ENCODE results near the gene BLMH. TPM values are rescaled to one million over a fixed set of nuclear protein-coding genes. Genes with fewer than 3 reads are reported as not detected.

BLMH gene
- polyA plus RNA-seq, 1 of the 3 experiments (the other 2 are of a cell fraction) = 19.4 TPM

- no peaks in the 10 kb centered on the region for H3K79me2 ChIP-seq (ENCODE audit: insufficient read depth)
- H3K9ac ChIP-seq = no peak overlapping the region
- no peaks in the 10 kb centered on the region for H3K9me2 ChIP-seq
- H3K27ac ChIP-seq (ENCODE audit: low read depth in 2 of 2, low read length in 1 of 2) = no peak overlapping the region
- TF ChIP-seq ELF1 (IDR thresholded peaks at IDR 0.05) = no peak
- TF ChIP-seq NFIC (IDR thresholded peaks at IDR 0.05; ENCODE audit: borderline replicate concordance) = no peak
- TF ChIP-seq TEAD4 (IDR thresholded peaks at IDR 0.05; ENCODE audit: borderline replicate concordance, insufficient read depth) = no peak
- no peak for TF ChIP-seq RAD21 (IDR thresholded peaks at IDR 0.05; ENCODE audit: low read length)
- no peak for TF ChIP-seq FOXJ3 (CRISPR knock-in tag; IDR thresholded peaks at IDR 0.05)
- TF ChIP-seq YY1 (IDR thresholded peaks at IDR 0.05; ENCODE audit: low read depth) = no peak
- no peak for TF ChIP-seq PBX3 (IDR thresholded peaks at IDR 0.05)
- TF ChIP-seq MXI1 (IDR thresholded peaks at IDR 0.05; ENCODE audit: low read depth, low read length) = no peak
- no peaks in the 10 kb centered on the region for H3K27me3 ChIP-seq (ENCODE audit: insufficient read depth)
- no peak for DNase-seq
- ChIA-PET CTCF (interaction anchor here (1.0 to 2.3 kb wide), 3 partner anchors 9 to 153 kb away, joined by 3 to 11 read pairs (median 3); partner anchors contain the start of gene GOSR1), POLR2A (no interaction called here)
- no peaks in the 10 kb centered on the region for H3F3A ChIP-seq (replicated peaks; ENCODE audit: insufficient read depth)
- no peak overlapping the region for H3K4me3 ChIP-seq (ENCODE audit: low read depth in 2 of 2, low read length in 1 of 2)
- H2AFZ ChIP-seq (ENCODE audit: low read depth) = no peak overlapping the region
- H3K36me3 ChIP-seq (replicated peaks in 1 of 2; ENCODE audit: control insufficient read depth in 1 of 2, insufficient read depth in 2 of 2, low read length in 1 of 2) = no peaks in the 10 kb centered on the region
- no peaks in the 10 kb centered on the region for H3K9me3 ChIP-seq
- no peaks in the 10 kb centered on the region for H3K4me1 ChIP-seq (ENCODE audit: control insufficient read depth in 1 of 2, insufficient read depth in 2 of 2, low read depth in 1 of 2, low read length in 1 of 2)
- no peaks in the 10 kb centered on the region for H4K20me1 ChIP-seq (ENCODE audit: insufficient read depth)
- 69% methylated on average over 7 of the region's 7 CpGs for WGBS (ENCODE audit: low lambda C conversion rate)
- no peak overlapping the region for H3K4me2 ChIP-seq
Observed at GRCh38 chr17:30324723-30325122, 33.0 kb upstream of the BLMH start.

GRCh38 chr17:30323895-30324319 is 32.2 kb upstream of the BLMH start:
- Histone ChIP-seq H2AFZ (ENCODE audit: low read depth) (no peak overlapping the region), H4K20me1 (ENCODE audit: insufficient read depth) (no peaks in the 10 kb centered on the region), H3K4me2 (no peak overlapping the region), H3K36me3 (replicated peaks in 1 of 2; ENCODE audit: control insufficient read depth in 1 of 2, insufficient read depth in 2 of 2, low read length in 1 of 2) (no peaks in the 10 kb centered on the region), H3K4me1 (ENCODE audit: control insufficient read depth in 1 of 2, insufficient read depth in 2 of 2, low read depth in 1 of 2, low read length in 1 of 2) (no peaks in the 10 kb centered on the region), H3K4me3 (ENCODE audit: low read depth in 2 of 2, low read length in 1 of 2) (no peak overlapping the region), H3F3A (replicated peaks; ENCODE audit: insufficient read depth) (no peaks in the 10 kb centered on the region), H3K9me3 (no peaks in the 10 kb centered on the region), H3K27ac (ENCODE audit: low read depth in 2 of 2, low read length in 1 of 2) (no peak overlapping the region), H3K9me2 (no peaks in the 10 kb centered on the region), H3K79me2 (ENCODE audit: insufficient read depth) (no peaks in the 10 kb centered on the region), H3K27me3 (ENCODE audit: insufficient read depth) (no peaks in the 10 kb centered on the region), H3K9ac (no peak overlapping the region)
- POLR2A ChIA-PET = no interaction called here
- CTCF ChIA-PET = interaction anchor here (2.3 kb wide), 1 partner anchor 12 kb away, joined by 11 read pairs; no protein-coding TSS in a partner anchor
- TF ChIP-seq PBX3 (IDR thresholded peaks at IDR 0.05) (0 out of 2 replicates have a peak, but pooled peaks have one; percentile 13), MEF2A (IDR thresholded peaks at IDR 0.05; ENCODE audit: borderline replicate concordance, low read depth) (no peak)
- no peak for DNase-seq

GRCh38 chr17:30323262-30323894 is 31.6 kb upstream of the BLMH start:
- WGBS (ENCODE audit: low lambda C conversion rate) = 73% methylated on average over 5 of the region's 5 CpGs
- no peak for DNase-seq
- H2AFZ ChIP-seq (ENCODE audit: low read depth) = no peak overlapping the region
- no peaks in the 10 kb centered on the region for H3F3A ChIP-seq (replicated peaks; ENCODE audit: insufficient read depth)
- CTCF ChIA-PET = interaction anchor here (0.6 to 2.3 kb wide), 3 partner anchors 11 to 106 kb away, joined by 3 to 11 read pairs (median 3); no protein-coding TSS in a partner anchor
- H3K27me3 ChIP-seq (ENCODE audit: insufficient read depth) = no peaks in the 10 kb centered on the region
- no peaks in the 10 kb centered on the region for H3K36me3 ChIP-seq (replicated peaks in 1 of 2; ENCODE audit: control insufficient read depth in 1 of 2, insufficient read depth in 2 of 2, low read length in 1 of 2)
- H3K4me3 ChIP-seq (ENCODE audit: low read depth in 2 of 2, low read length in 1 of 2) = no peak overlapping the region
- no peaks in the 10 kb centered on the region for H3K4me1 ChIP-seq (ENCODE audit: control insufficient read depth in 1 of 2, insufficient read depth in 2 of 2, low read depth in 1 of 2, low read length in 1 of 2)
- H3K9me3 ChIP-seq = no peaks in the 10 kb centered on the region
- POLR2A ChIA-PET = interaction anchor here (0.5 kb wide), 1 partner anchor 15 kb away, joined by 3 read pairs; no protein-coding TSS in a partner anchor
- no peak for TF ChIP-seq EZH2phosphoT487 (IDR thresholded peaks at IDR 0.05; ENCODE audit: borderline replicate concordance, low read depth)
- no peaks in the 10 kb centered on the region for H3K9me2 ChIP-seq
- no peak overlapping the region for H3K4me2 ChIP-seq
- no peaks in the 10 kb centered on the region for H3K79me2 ChIP-seq (ENCODE audit: insufficient read depth)
- H3K9ac ChIP-seq = no peak overlapping the region
- H3K27ac ChIP-seq (ENCODE audit: low read depth in 2 of 2, low read length in 1 of 2) = no peak overlapping the region
- no peaks in the 10 kb centered on the region for H4K20me1 ChIP-seq (ENCODE audit: insufficient read depth)
